Large intestine (tissue), 3 donors: ENCODE results near the gene C9orf57. TPM values are rescaled to one million over a fixed set of nuclear protein-coding genes. Genes with fewer than 3 reads are reported as not detected.
A peak's percentile ranks its signal among the peaks of the same experiment; 100 is the strongest.

Experiments
- DNase-seq, 2 donors: peaks; one replicate each; pipeline versions ENCODE4 v3.0.0 to v3.0.0-alpha.2; 2013
- H3K27ac ChIP-seq: one replicate; pipeline ENCODE4 v1.5.1; 2013; ENCODE audit warnings: low read length
- H3K27me3 ChIP-seq: 2 replicates; pipeline ENCODE4 v1.6.1; 2013; ENCODE audit warnings: low read length; ENCODE audit not compliant: control insufficient read depth, insufficient read depth
- H3K36me3 ChIP-seq: 2 replicates; pipeline ENCODE4 v1.6.1; 2013; ENCODE audit warnings: low read length; ENCODE audit not compliant: control insufficient read depth, insufficient read depth
- H3K4me1 ChIP-seq: one replicate; pipeline ENCODE4 v1.6.1; 2013; ENCODE audit warnings: low read length; ENCODE audit not compliant: control insufficient read depth, insufficient read depth
- H3K4me3 ChIP-seq: one replicate; pipeline ENCODE4 v1.5.1; 2013; ENCODE audit warnings: low read length
- H3K9me3 ChIP-seq: one replicate; pipeline ENCODE4 v1.6.1; 2013; ENCODE audit warnings: mild to moderate bottlenecking, low read depth, low read length, moderate library complexity; ENCODE audit not compliant: control insufficient read depth
- WGBS: methylation state at CpG from one replicate; pipeline ENCODE4 v1.1.5; 2013; ENCODE audit warnings: low lambda C conversion rate; ENCODE audit not compliant: insufficient coverage; 5-methylcytosine and 5-hydroxymethylcytosine counted together
- polyA plus RNA-seq: library from polyadenylated mRNA; unstranded; fragments of 120-200 nt; gene quantifications from one replicate; pipeline ENCODE4 v1.2.1, GENCODE V29; 2013

C9orf57 gene
- polyA plus RNA-seq, 1 donor = not detected

GRCh38 chr9:72046630-72047456 lies 13.6 kb downstream of the C9orf57 start:
- WGBS = 50% methylated on average over 2 of the region's 8 CpGs
- H3K9me3 ChIP-seq = no peaks in the 10 kb centered on the region
- DNase-seq = peak; percentile 59 to 76
- no peak overlapping the region for H3K4me3 ChIP-seq
- H3K4me1 ChIP-seq = peaks cover 39% of the 10 kb centered on the region
- H3K27me3 ChIP-seq = no peaks in the 10 kb centered on the region
- H3K27ac ChIP-seq = peak overlapping the region; percentile 12
- no peaks in the 10 kb centered on the region for H3K36me3 ChIP-seq

- Histone ChIP-seq H3K4me1 (peaks cover 45% of the 10 kb centered on the region), H3K4me3 (no peak overlapping the region), H3K9me3 (no peaks in the 10 kb centered on the region), H3K36me3 (no peaks in the 10 kb centered on the region), H3K27ac (peak overlapping the region; percentile 87), H3K27me3 (no peaks in the 10 kb centered on the region)
- WGBS = no CpG with 5 or more reads among the region's 4 CpGs
- DNase-seq = peak; percentile 82 to 89
These were observed 16.3 kb downstream of the C9orf57 start for GRCh38 chr9:72044095-72044494.

- H3K27ac ChIP-seq = peak overlapping the region; percentile 87
These were observed 16.8 kb downstream of the C9orf57 start for GRCh38 chr9:72043576-72043975.

GRCh38 chr9:72042928-72043327 lies 17.5 kb downstream of the C9orf57 start:
- H3K27ac ChIP-seq = peak overlapping the region; percentile 87
- H3K36me3 ChIP-seq = no peaks in the 10 kb centered on the region
- peaks cover 38% of the 10 kb centered on the region for H3K4me1 ChIP-seq
- no peak overlapping the region for H3K4me3 ChIP-seq
- H3K27me3 ChIP-seq = no peaks in the 10 kb centered on the region
- WGBS = 83% methylated on average over 2 of the region's 3 CpGs
- no peaks in the 10 kb centered on the region for H3K9me3 ChIP-seq
- DNase-seq = peak in 1 of 2 donors; percentile 65

More at GRCh38 chr9:72043576-72043975, 16.8 kb downstream of the C9orf57 start:
- Histone ChIP-seq H3K36me3 (no peaks in the 10 kb centered on the region), H3K27me3 (no peaks in the 10 kb centered on the region), H3K9me3 (no peaks in the 10 kb centered on the region), H3K4me1 (peaks cover 43% of the 10 kb centered on the region), H3K4me3 (no peak overlapping the region)
- 100% methylated on average over 1 of the region's 2 CpGs for WGBS
- DNase-seq = no peak

GRCh38 chr9:72041775-72042194 lies 18.6 kb downstream of the C9orf57 start:
- Histone ChIP-seq H3K36me3 (no peaks in the 10 kb centered on the region), H3K27ac (peak overlapping the region; percentile 87), H3K4me3 (no peak overlapping the region), H3K9me3 (no peaks in the 10 kb centered on the region), H3K27me3 (no peaks in the 10 kb centered on the region), H3K4me1 (peaks cover 35% of the 10 kb centered on the region)
- DNase-seq = peak; percentile 87 to 94
- 52% methylated on average over 3 of the region's 7 CpGs for WGBS

GRCh38 chr9:72041369-72041768 lies 19.0 kb downstream of the C9orf57 start:
- 100% methylated on average over 1 of the region's 3 CpGs for WGBS

GRCh38 chr9:72039532-72039931 lies 20.9 kb downstream of the C9orf57 start:
- Histone ChIP-seq H3K9me3 (no peaks in the 10 kb centered on the region), H3K4me3 (no peak overlapping the region), H3K4me1 (peaks cover 34% of the 10 kb centered on the region), H3K36me3 (no peaks in the 10 kb centered on the region), H3K27ac (no peak overlapping the region), H3K27me3 (no peaks in the 10 kb centered on the region)
- DNase-seq = no peak
- no CpG with 5 or more reads among the region's 8 CpGs for WGBS

More at GRCh38 chr9:72041369-72041768, 19.0 kb downstream of the C9orf57 start:
- no peaks in the 10 kb centered on the region for H3K9me3 ChIP-seq
- H3K36me3 ChIP-seq = no peaks in the 10 kb centered on the region
- DNase-seq = no peak
- no peak overlapping the region for H3K4me3 ChIP-seq
- H3K27ac ChIP-seq = peak overlapping the region; percentile 87
- H3K27me3 ChIP-seq = no peaks in the 10 kb centered on the region
- H3K4me1 ChIP-seq = peaks cover 31% of the 10 kb centered on the region

GRCh38 chr9:72038890-72039410 lies 21.5 kb downstream of the C9orf57 start:
- no peaks in the 10 kb centered on the region for H3K9me3 ChIP-seq
- no peaks in the 10 kb centered on the region for H3K36me3 ChIP-seq
- 24% methylated on average over 5 of the region's 13 CpGs for WGBS
- DNase-seq = peak; percentile 80 to 84
- H3K27ac ChIP-seq = no peak overlapping the region
- H3K27me3 ChIP-seq = no peaks in the 10 kb centered on the region
- H3K4me3 ChIP-seq = no peak overlapping the region
- peaks cover 31% of the 10 kb centered on the region for H3K4me1 ChIP-seq

GRCh38 chr9:72038408-72038807 lies 22.0 kb downstream of the C9orf57 start:
- H3K9me3 ChIP-seq = no peaks in the 10 kb centered on the region
- no peak for DNase-seq
- no peak overlapping the region for H3K4me3 ChIP-seq
- WGBS = no CpG with 5 or more reads among the region's 4 CpGs
- no peaks in the 10 kb centered on the region for H3K36me3 ChIP-seq
- no peaks in the 10 kb centered on the region for H3K27me3 ChIP-seq
- H3K4me1 ChIP-seq = peaks cover 26% of the 10 kb centered on the region
- H3K27ac ChIP-seq = no peak overlapping the region

GRCh38 chr9:72037571-72037970 lies 22.8 kb downstream of the C9orf57 start:
- Histone ChIP-seq H3K27ac (no peak overlapping the region), H3K4me1 (peaks cover 18% of the 10 kb centered on the region), H3K9me3 (no peaks in the 10 kb centered on the region), H3K27me3 (no peaks in the 10 kb centered on the region), H3K36me3 (no peaks in the 10 kb centered on the region), H3K4me3 (no peak overlapping the region)
- WGBS = 60% methylated on average over 1 of the region's 4 CpGs
- no peak for DNase-seq
